GM21367 (cell line): Measurements from ENCODE around the gene NXPE4.

ENCODE experiments used
- ATAC-seq: cut with Tn5 transposase; IDR thresholded peaks from one replicate; pipeline ENCODE4 v1.9.1; 2021; ENCODE audit not compliant: unreplicated experiment

The NXPE4 gene

DNA sequence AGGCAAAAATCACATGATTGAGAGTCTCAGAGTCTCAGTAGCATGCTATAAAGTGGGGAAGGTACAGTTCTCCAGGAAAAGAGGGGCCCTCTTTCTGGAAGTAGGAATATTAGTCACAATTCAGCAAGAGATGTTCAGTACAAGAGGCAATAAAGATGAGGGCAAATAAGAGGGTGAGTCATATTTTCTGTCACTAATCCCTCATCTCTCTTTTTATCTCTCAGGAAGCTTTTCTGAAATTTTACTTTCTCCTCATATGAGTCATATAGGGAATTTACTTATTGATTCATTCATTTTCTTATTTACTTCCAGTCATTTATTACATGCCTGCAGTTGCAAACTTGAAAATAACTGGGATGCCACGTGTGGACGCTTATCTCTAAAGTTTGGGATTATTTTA is 32.5 kb downstream of the NXPE4 start:
- ATAC-seq = no peak

GRCh38 chr11:114562166-114562916 is 33.2 kb downstream of the NXPE4 start:
- no peak for ATAC-seq

- ATAC-seq = no peak
Observed at GRCh38 chr11:114559425-114560310, 35.9 kb downstream of the NXPE4 start, which contains the start of gene NXPE1. TSS of gene NXPE1 (minus strand) at chr11:114559881. CDS start at chr11:114551201, 8,680 bp downstream.

- ATAC-seq = no peak
Observed at GRCh38 chr11:114556135-114556534, 39.5 kb downstream of the NXPE4 start.

GRCh38 chr11:114553642-114554041 is 41.9 kb downstream of the NXPE4 start:
- no peak for ATAC-seq

DNA sequence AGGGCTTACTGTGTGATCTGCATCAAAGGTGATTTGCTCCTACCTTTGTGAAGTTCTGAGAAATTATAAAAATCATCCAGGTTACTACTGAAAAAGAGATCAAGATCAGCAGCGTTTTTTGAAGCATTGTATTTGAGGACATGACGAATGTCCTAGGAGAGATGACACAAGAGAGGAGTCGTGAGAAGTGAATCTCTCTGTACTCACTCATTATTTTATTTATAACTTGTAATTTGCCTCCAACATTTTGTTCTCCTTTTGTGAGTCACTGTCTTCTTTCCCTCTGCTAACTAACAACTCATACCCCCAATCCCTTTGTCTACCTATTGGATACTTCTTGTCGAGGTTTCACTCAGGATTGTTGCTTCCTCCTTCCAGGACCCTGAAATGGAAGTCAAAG is 44.5 kb downstream of the NXPE4 start:
- ATAC-seq = no peak

- ATAC-seq = no peak
Observed at GRCh38 chr11:114525682-114526081, 69.9 kb downstream of the NXPE4 start.

DNA sequence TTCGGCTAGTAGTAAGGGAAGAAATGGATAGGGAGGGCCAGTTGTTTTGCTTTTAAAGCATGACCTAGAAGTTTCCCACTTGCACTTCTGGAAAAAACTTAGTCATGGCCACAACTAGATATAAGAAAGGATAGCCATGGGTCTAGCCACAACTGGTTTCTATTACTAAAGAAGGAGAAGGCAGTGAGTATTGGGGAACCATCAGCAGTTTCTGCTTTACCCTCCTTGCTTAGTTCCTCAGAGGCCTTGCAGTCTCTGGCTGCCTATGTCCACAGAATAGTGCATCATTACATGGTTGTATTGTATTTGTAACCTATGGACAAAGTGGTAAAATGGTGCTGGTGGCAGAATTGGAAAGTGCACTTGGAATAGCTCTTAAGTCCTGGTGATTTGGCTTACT is 71.5 kb downstream of the NXPE4 start:
- ATAC-seq = no peak

- ATAC-seq = no peak
Observed at GRCh38 chr11:114522818-114523217, 72.8 kb downstream of the NXPE4 start.
